Gastrocnemius medialis (tissue), 4 donors: ENCODE measurements around the gene KCNJ1. TPM values are rescaled to one million over a fixed set of nuclear protein-coding genes. Genes with fewer than 3 reads are reported as not detected.

ENCODE experiments used
- ATAC-seq, 2 donors: fragments of 150-250 bp; one replicate each; pipeline ENCODE4 v1.9.1; 2016
- DNase-seq, 2 donors: peaks; one replicate each; pipeline ENCODE4 v3.0.0-alpha.2; 2019
- H3K27ac ChIP-seq, 4 donors: fragments of 200-600 bp; sonication (generic); 1 replicate in 1 of 4; 2 replicates in 3 of 4; pipeline ENCODE4 v1.5.1; 2016 to 2018; ENCODE audit warnings: mild to moderate bottlenecking in 2 of 4, moderate library complexity in 1 of 4
- H3K27me3 ChIP-seq, 3 donors: fragments of 200-600 bp; sonication (generic) in 2 of 3; 1 replicate in 1 of 3; 2 replicates in 2 of 3; pipeline versions ENCODE4 v1.5.1 to v1.6.0; 2016 to 2019; ENCODE audit warnings: mild to moderate bottlenecking in 1 of 3, moderate library complexity in 1 of 3
- H3K36me3 ChIP-seq, 2 donors: fragments of 200-600 bp; sonication (generic) in 1 of 2; one replicate each; pipeline ENCODE4 v1.5.1; 2017 to 2018
- H3K4me1 ChIP-seq, 2 donors: fragments of 200-600 bp; sonication (generic) in 1 of 2; one replicate each; pipeline ENCODE4 v1.5.1; 2016 to 2017; ENCODE audit warnings: mild to moderate bottlenecking in 2 of 2
- H3K4me3 ChIP-seq, 4 donors: fragments of 200-600 bp; sonication (generic) in 3 of 4; 1 replicate in 1 of 4; 2 replicates in 3 of 4; pipeline ENCODE4 v1.5.1; 2016 to 2019; ENCODE audit warnings: mild to moderate bottlenecking in 2 of 4
- H3K9me3 ChIP-seq, 3 donors: fragments of 200-600 bp; sonication (generic) in 2 of 3; 1 replicate in 1 of 3; 2 replicates in 2 of 3; pipeline ENCODE4 v1.5.1; 2016 to 2019
- POLR2A ChIP-seq, 2 donors: fragments of 450-650 bp; IDR thresholded peaks; one replicate each; pipeline ENCODE4 v1.6.1; 2017; ENCODE audit warnings: antibody characterized with exemption in 2 of 2, mild to moderate bottlenecking in 2 of 2, moderate library complexity in 2 of 2
- in situ Hi-C, 4 donors: fragments of 200-750 bp; cut with MboI; loops; one replicate each; pipeline versions ENCODE4 v1.15.0 to v1.8.0; 2017; ENCODE audit warnings: low sequenced_read_pairs in 4 of 4
- intact Hi-C: fragments of 100-400 bp; cut with DNase I; formaldehyde crosslinking; loops from one replicate; pipeline ENCODE4 v1.15.1; 2023; ENCODE audit warnings: low total_unique reads
- total RNA-seq, 4 donors: library from RNA; depleted of rRNA; stranded (reverse); fragments of >200 nt; gene quantifications; one replicate each; pipeline versions ENCODE4 v1.1.0 to v1.2.3, GENCODE V29; 2016
- TF ChIP-seq, protein P1 (sequence below), 5 experiments: fragments of 450-650 bp in 3 of 5; fragments of 200-600 bp in 2 of 5; sonication (generic) in 2 of 5; IDR thresholded peaks in 4 of 5; conservative IDR thresholded peaks in 1 of 5; 1 replicate in 4 of 5; 2 replicates in 1 of 5; pipeline ENCODE4 v1.5.1; 2016 to 2019; ENCODE audit warnings: antibody characterized with exemption in 5 of 5, mild to moderate bottlenecking in 3 of 5, moderate library complexity in 3 of 5

Gene KCNJ1
- total RNA-seq, 4 donors from 2014 or later = 3.1 TPM; not detected in 3

GRCh38 chr11:128906185-128907050 is 39.3 kb upstream of the KCNJ1 start:
- H3K27me3 ChIP-seq = peaks cover 26 to 39% (median 32%) of the 10 kb centered on the region in 3 donors
- ATAC-seq (peak in 1 of 2 donors; percentile 24), DNase-seq (no peak)
- peak overlapping the region in 3 of 4 donors; percentile 52 to 58 (median 55) for H3K4me3 ChIP-seq
- peaks cover 7 to 10% of the 10 kb centered on the region in 2 donors for H3K4me1 ChIP-seq
- in situ Hi-C loops (loop anchor here in 1 of 4 donors (25.0 kb wide), 1 partner anchor 106 kb away; no protein-coding TSS in a partner anchor), intact Hi-C loops (no loop called here)
- TF ChIP-seq, protein P1, sequence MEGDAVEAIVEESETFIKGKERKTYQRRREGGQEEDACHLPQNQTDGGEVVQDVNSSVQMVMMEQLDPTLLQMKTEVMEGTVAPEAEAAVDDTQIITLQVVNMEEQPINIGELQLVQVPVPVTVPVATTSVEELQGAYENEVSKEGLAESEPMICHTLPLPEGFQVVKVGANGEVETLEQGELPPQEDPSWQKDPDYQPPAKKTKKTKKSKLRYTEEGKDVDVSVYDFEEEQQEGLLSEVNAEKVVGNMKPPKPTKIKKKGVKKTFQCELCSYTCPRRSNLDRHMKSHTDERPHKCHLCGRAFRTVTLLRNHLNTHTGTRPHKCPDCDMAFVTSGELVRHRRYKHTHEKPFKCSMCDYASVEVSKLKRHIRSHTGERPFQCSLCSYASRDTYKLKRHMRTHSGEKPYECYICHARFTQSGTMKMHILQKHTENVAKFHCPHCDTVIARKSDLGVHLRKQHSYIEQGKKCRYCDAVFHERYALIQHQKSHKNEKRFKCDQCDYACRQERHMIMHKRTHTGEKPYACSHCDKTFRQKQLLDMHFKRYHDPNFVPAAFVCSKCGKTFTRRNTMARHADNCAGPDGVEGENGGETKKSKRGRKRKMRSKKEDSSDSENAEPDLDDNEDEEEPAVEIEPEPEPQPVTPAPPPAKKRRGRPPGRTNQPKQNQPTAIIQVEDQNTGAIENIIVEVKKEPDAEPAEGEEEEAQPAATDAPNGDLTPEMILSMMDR (IDR thresholded peaks at IDR 0.05 in 4 of 5, conservative IDR thresholded peaks at IDR 0.05 in 1 of 5) = no peak
- no peak for TF ChIP-seq POLR2A (IDR thresholded peaks at IDR 0.05)
- no peaks in the 10 kb centered on the region for H3K36me3 ChIP-seq
- no peak overlapping the region for H3K27ac ChIP-seq
- H3K9me3 ChIP-seq = no peaks in the 10 kb centered on the region

GRCh38 chr11:128905345-128906184 is 38.5 kb upstream of the KCNJ1 start:
- intact Hi-C loops (no loop called here), in situ Hi-C loops (loop anchor here in 1 of 4 donors (25.0 kb wide), 1 partner anchor 107 kb away; no protein-coding TSS in a partner anchor)
- DNase-seq = no peak
- Histone ChIP-seq H3K36me3 (no peaks in the 10 kb centered on the region), H3K27ac (peak overlapping the region in 2 of 4 donors; percentile 8 to 30), H3K9me3 (no peaks in the 10 kb centered on the region), H3K4me1 (peaks cover 7 to 10% of the 10 kb centered on the region in 2 donors), H3K4me3 (peak overlapping the region; percentile 52 to 58 (median 55)), H3K27me3 (peaks cover 26 to 39% (median 32%) of the 10 kb centered on the region in 3 donors)
- TF ChIP-seq, protein P1 (IDR thresholded peaks at IDR 0.05 in 4 of 5, conservative IDR thresholded peaks at IDR 0.05 in 1 of 5) = peak in 2 of 5 experiments; percentile 10 to 16
- no peak for TF ChIP-seq POLR2A (IDR thresholded peaks at IDR 0.05)
- ATAC-seq = peak in 1 of 2 donors; percentile 39

- intact Hi-C loops = no loop called here
- in situ Hi-C loops = loop anchor here in 1 of 4 donors (25.0 kb wide), 1 partner anchor 108 kb away; no protein-coding TSS in a partner anchor
- peaks cover 7 to 10% of the 10 kb centered on the region in 2 donors for H3K4me1 ChIP-seq
- H3K4me3 ChIP-seq = peak overlapping the region; percentile 52 to 58 (median 55)
- H3K27me3 ChIP-seq = peaks cover 26 to 39% (median 32%) of the 10 kb centered on the region in 3 donors
- H3K9me3 ChIP-seq = no peaks in the 10 kb centered on the region
- H3K27ac ChIP-seq = peak overlapping the region in 1 of 4 donors; percentile 8
- DNase-seq (no peak), ATAC-seq (no peak)
- TF ChIP-seq, protein P1 (IDR thresholded peaks at IDR 0.05 in 4 of 5, conservative IDR thresholded peaks at IDR 0.05 in 1 of 5) = no peak
- no peak for TF ChIP-seq POLR2A (IDR thresholded peaks at IDR 0.05)
- H3K36me3 ChIP-seq = no peaks in the 10 kb centered on the region
Observed at GRCh38 chr11:128904656-128905344, 37.7 kb upstream of the KCNJ1 start.

DNA sequence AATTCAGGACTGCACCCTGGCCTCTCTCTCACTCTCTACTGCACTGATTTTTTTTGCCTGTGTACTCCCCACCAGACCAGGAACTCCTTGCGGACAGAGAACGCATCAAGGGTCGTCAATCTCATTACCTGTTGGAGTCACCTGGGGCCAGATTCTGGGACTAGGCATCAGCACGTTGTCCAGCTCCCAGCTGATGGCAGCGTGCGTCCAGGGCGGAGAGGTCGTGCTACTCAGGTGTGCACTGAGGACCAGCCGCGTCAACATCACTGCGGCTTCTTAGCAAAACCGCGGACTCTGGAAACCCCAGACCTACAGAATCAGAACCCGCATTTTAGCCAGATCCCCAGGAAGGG is 37.2 kb upstream of the KCNJ1 start:
- no peak for ATAC-seq
- TF ChIP-seq, protein P1 (IDR thresholded peaks at IDR 0.05 in 4 of 5, conservative IDR thresholded peaks at IDR 0.05 in 1 of 5) = no peak
- no peak for TF ChIP-seq POLR2A (IDR thresholded peaks at IDR 0.05)
- intact Hi-C loops (no loop called here), in situ Hi-C loops (loop anchor here in 1 of 4 donors (25.0 kb wide), 1 partner anchor 108 kb away; no protein-coding TSS in a partner anchor)
- DNase-seq = no peak
- H3K4me3 ChIP-seq = no peak overlapping the region
- peaks cover 7 to 10% of the 10 kb centered on the region in 2 donors for H3K4me1 ChIP-seq
- H3K27me3 ChIP-seq = peaks cover 26 to 39% (median 32%) of the 10 kb centered on the region in 3 donors
- H3K9me3 ChIP-seq = no peaks in the 10 kb centered on the region
- H3K36me3 ChIP-seq = no peaks in the 10 kb centered on the region
- no peak overlapping the region for H3K27ac ChIP-seq
